ENCODE data around the gene FBXO42.
"Not testable (repeated sequence)": the region's sequence is repeated elsewhere in the genome, so short reads cannot be mapped to it uniquely, and the experiment has no call there.

FBXO42 gene

GRCh38 chr1:16226490-16227179, 125.6 kb downstream of the FBXO42 start:
- H3K27ac Mint-ChIP-seq, result no peak overlapping the region
- peaks cover 9 to 21% of the 10 kb centered on the region in 2 donors for H3K4me1 Mint-ChIP-seq
- H3K4me3 Mint-ChIP-seq, result peak overlapping the region; percentile 5 to 62
- ATAC-seq (replicated peaks) (no peak), DNase-seq (no peak)
- no peaks in the 10 kb centered on the region for H3K9me3 Mint-ChIP-seq
- peaks cover 35 to 52% of the 10 kb centered on the region in 2 donors for H3K27me3 Mint-ChIP-seq
- H3K36me3 Mint-ChIP-seq, result peaks cover 4 to 14% of the 10 kb centered on the region in 2 donors

DNA sequence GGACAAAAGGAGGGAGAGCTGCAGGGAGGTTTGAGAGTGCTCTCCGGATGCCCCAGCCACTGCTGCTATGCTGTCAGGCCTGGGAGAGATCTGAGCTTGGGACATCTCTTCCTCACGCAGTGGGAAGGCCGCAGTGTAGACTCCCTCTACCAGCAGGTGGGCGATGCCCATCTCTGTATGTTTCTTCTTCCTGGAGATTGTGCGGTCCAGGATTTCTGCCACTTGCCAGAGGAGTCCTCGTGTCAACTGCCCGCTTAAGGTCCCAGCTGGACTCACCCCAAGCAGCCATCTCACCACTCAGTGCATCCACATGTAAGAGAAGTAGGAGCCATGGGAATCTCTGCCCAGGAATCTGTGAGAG, 126.2 kb downstream of the FBXO42 start:
- no peak overlapping the region for H3K27ac Mint-ChIP-seq

GRCh38 chr1:16224472-16224871, 127.8 kb downstream of the FBXO42 start:
- Mint-ChIP-seq H3K4me3 (no peak overlapping the region), H3K36me3 (peaks cover 4 to 14% of the 10 kb centered on the region in 2 donors), H3K4me1 (peaks cover 9 to 21% of the 10 kb centered on the region in 2 donors), H3K27me3 (peaks cover 38 to 58% of the 10 kb centered on the region in 2 donors), H3K9me3 (no peaks in the 10 kb centered on the region), H3K27ac (no peak overlapping the region)
- DNase-seq, result no peak
- no peak for ATAC-seq (replicated peaks)

More for the DNA sequence above, 126.2 kb downstream of the FBXO42 start:
- ATAC-seq (replicated peaks), result no peak
- H3K4me3 Mint-ChIP-seq, result no peak overlapping the region
- H3K36me3 Mint-ChIP-seq, result peaks cover 4 to 14% of the 10 kb centered on the region in 2 donors
- H3K9me3 Mint-ChIP-seq, result no peaks in the 10 kb centered on the region
- no peak for DNase-seq
- H3K4me1 Mint-ChIP-seq, result peaks cover 9 to 21% of the 10 kb centered on the region in 2 donors
- peaks cover 38 to 58% of the 10 kb centered on the region in 2 donors for H3K27me3 Mint-ChIP-seq

- not testable (repeated sequence) for H3K9me3 Mint-ChIP-seq; H3K4me3 Mint-ChIP-seq; ATAC-seq (replicated peaks); H3K27ac Mint-ChIP-seq; DNase-seq
- H3K36me3 Mint-ChIP-seq, result peaks cover 4 to 14% of the 10 kb centered on the region in 2 donors
- H3K4me1 Mint-ChIP-seq, result peaks cover 7 to 19% of the 10 kb centered on the region in 2 donors
- peaks cover 27 to 40% of the 10 kb centered on the region in 2 donors for H3K27me3 Mint-ChIP-seq
These were observed 129.6 kb downstream of the FBXO42 start for GRCh38 chr1:16222716-16223115.

GRCh38 chr1:16221499-16221898, 130.8 kb downstream of the FBXO42 start:
- DNase-seq, result no peak
- no peak overlapping the region for H3K4me3 Mint-ChIP-seq
- ATAC-seq (replicated peaks), result no peak
- peaks cover 0 to 1% of the 10 kb centered on the region in 2 donors for H3K9me3 Mint-ChIP-seq
- peaks cover 0 to 9% of the 10 kb centered on the region in 2 donors for H3K36me3 Mint-ChIP-seq
- H3K27ac Mint-ChIP-seq, result no peak overlapping the region
- peaks cover 19 to 30% of the 10 kb centered on the region in 2 donors for H3K27me3 Mint-ChIP-seq
- H3K4me1 Mint-ChIP-seq, result peaks cover 7 to 25% of the 10 kb centered on the region in 2 donors

DNA sequence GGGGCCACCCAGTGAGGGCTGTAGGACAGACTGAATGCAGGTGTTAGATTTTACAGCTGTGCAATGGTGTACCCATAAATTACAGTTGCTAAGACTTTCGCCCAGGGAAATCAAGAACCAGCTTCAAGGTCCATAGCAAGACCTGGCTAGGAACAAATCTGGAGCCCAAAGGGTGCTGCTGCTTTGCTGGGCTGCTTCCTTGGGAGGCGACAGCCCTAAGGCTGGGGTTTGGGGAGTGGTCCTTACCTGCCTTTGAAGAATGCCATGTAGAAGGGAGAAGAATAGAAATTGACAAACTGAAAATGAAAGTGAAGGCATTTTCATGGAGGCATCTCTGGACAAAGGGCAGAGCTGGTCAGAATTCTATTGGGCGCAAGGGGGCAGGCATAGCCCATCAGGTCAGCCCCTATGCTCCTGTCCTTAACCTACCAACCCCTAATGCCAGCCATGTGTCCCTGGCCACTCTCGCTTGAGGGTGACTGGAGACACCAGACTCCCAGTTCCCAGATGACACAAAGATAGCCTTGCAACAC, 132.2 kb downstream of the FBXO42 start:
- no peak for DNase-seq
- Mint-ChIP-seq H3K4me1 (peaks cover 13 to 33% of the 10 kb centered on the region in 2 donors), H3K36me3 (peaks cover 0 to 6% of the 10 kb centered on the region in 2 donors)

DNA sequence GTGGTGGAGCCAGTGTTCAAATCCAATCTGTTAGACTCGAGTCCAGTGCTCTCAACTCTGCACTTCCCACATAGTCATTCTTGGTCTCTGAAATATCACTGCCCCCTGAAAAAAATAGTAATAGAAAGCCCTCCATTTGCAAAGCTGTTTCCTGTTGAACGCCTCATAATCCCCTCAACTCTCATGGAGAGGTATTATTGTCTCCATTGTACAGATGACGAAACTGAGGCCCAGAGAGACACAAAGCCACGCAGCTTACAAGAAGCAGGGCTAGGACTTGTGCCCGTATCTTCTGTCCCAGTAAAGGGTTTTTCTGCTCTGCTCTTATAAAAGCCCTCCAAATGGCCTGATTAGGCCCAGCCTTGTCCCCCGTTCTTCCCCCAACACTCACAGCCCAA, 133.6 kb downstream of the FBXO42 start:
- H3K4me3 Mint-ChIP-seq, result no peak overlapping the region
- DNase-seq, result no peak
- H3K4me1 Mint-ChIP-seq, result peaks cover 10 to 28% of the 10 kb centered on the region in 2 donors
- peaks cover 4 to 8% of the 10 kb centered on the region in 2 donors for H3K27me3 Mint-ChIP-seq
- peaks cover 0 to 1% of the 10 kb centered on the region in 2 donors for H3K9me3 Mint-ChIP-seq
- no peak overlapping the region for H3K27ac Mint-ChIP-seq
- no peak for ATAC-seq (replicated peaks)
- H3K36me3 Mint-ChIP-seq, result no peaks in the 10 kb centered on the region

More for the DNA sequence above, 132.2 kb downstream of the FBXO42 start:
- Mint-ChIP-seq H3K4me3 (no peak overlapping the region), H3K27ac (no peak overlapping the region), H3K9me3 (peaks cover 0 to 1% of the 10 kb centered on the region in 2 donors), H3K27me3 (peaks cover 11 to 16% of the 10 kb centered on the region in 2 donors)
- no peak for ATAC-seq (replicated peaks)

DNA sequence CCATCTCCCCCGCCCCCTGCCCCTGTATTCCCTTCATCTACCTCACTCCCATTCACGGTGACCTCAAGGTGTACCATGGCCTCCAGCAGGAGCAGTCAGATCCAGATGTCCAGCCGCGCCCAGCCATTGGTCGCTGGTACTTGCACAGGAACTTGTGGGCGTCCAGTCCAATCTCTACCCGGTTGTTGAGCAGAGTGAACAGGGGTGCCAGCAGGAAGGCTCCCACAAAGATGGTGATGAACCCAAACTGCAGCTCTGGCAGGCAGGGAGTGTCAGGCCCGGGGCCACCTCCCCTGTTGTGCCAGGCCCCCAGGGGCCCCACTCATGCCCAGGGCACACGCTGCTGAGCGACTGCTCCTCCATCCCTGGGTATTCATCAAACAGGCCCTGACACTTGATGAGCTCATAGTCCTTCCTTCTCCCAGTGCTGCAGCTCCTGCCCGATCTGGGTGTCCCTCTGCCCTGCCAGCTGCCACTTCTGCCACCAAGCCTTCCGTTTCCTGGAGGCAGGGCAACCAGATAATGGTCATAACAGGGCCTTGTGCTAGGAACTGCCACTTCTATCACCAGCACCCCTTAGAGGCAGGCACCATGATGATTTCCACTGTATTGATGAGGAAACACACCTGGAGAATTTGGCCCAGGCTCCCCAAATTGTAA, 134.1 kb downstream of the FBXO42 start:
- peak overlapping the region; percentile 54 to 85 for H3K4me3 Mint-ChIP-seq
- peaks cover 10 to 28% of the 10 kb centered on the region in 2 donors for H3K4me1 Mint-ChIP-seq

DNA sequence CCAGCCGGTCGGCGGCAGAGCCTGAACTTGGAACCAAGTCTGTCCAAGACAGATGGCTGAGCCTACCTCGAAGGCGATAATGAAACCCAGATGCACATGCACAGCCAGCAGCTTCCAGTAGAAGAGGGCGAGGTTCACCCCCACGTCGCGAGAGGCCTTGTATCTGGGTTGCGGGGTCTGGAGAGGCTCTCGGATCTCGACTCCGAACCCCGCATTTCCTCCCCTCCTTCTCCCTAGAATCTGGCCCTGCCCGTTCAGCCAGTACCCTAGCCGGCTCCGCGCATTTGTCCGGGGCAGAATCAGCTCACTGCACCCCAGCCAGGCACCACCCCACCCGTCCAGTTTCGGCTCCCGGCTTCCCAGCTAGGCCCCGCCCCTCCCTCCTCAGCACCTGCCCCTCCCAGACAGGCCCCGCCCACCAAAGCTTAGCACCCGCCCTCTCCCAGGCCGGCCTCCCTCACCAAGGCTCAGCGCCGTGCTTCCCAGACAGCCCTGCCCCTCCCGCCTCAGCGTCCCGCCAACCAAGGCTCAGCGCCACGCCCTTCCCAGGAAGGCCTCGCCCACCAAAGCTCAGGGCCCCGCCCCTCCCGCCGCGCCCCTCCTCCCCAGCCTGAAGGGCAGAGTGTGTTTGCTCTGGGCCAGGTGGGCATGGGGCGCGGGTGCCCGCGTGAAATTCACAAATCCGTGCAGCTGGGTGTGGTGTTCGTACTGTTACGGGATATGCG, 135.1 kb downstream of the FBXO42 start:
- ATAC-seq (replicated peaks) (peak; percentile 96 to 98), DNase-seq (peak; percentile 89)
- no peaks in the 10 kb centered on the region for H3K36me3 Mint-ChIP-seq
- peaks cover 9 to 15% of the 10 kb centered on the region in 2 donors for H3K27me3 Mint-ChIP-seq
- H3K9me3 Mint-ChIP-seq, result peaks cover 0 to 1% of the 10 kb centered on the region in 2 donors
- H3K4me1 Mint-ChIP-seq, result peaks cover 10 to 28% of the 10 kb centered on the region in 2 donors
- peak overlapping the region; percentile 63 for H3K27ac Mint-ChIP-seq
- peak overlapping the region; percentile 84 to 85 for H3K4me3 Mint-ChIP-seq

More for the DNA sequence above, 134.1 kb downstream of the FBXO42 start:
- peak overlapping the region; percentile 15 for H3K27ac Mint-ChIP-seq
- no peak for ATAC-seq (replicated peaks)
- H3K9me3 Mint-ChIP-seq, result peaks cover 0 to 1% of the 10 kb centered on the region in 2 donors
- H3K36me3 Mint-ChIP-seq, result no peaks in the 10 kb centered on the region
- no peak for DNase-seq
- H3K27me3 Mint-ChIP-seq, result peaks cover 5 to 10% of the 10 kb centered on the region in 2 donors

DNA sequence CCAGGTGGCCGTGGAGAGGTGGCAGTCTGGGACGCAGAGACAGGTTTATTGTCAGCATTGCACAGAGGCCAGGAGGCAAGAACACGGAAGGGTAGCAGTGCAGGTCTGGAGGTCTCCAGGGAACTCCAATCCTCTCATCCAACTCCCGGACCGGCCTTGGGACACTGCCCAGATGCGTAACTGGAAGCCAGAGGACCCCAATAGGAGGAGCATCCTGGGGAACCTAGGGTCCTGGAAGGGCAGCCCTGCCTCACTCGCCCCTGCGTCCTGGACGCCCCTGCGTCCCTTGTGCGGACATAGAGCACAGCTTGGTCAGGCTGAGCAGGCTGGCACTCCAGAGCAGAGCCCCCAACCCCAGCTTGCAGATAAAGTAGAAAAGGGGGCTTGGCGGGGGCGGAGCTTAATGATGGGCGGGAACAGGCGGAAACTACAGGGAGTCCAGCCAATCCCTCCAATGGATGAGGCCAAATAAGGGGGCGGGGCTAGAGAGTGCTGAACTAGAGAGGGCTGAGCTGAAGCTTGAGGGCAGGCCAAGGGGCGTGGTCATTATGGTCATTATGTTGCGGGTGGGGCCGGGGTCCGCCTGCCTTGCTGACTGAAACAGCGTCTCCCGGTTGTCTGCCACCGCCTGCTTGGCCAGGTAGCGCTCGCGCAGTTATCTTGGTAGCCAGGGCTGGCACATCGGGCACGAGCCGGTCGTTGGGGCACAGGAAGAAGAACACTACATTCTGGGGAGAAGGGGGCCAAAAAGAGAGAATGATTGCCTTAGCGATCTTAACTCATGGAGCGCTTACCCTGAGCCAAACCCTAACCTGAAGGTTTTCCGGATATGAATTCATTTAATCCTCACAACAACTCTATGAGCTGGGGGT, 136.2 kb downstream of the FBXO42 start:
- peak overlapping the region; percentile 49 for H3K27ac Mint-ChIP-seq
- H3K4me1 Mint-ChIP-seq, result peaks cover 10 to 28% of the 10 kb centered on the region in 2 donors
- peak overlapping the region; percentile 85 for H3K4me3 Mint-ChIP-seq
- H3K36me3 Mint-ChIP-seq, result no peaks in the 10 kb centered on the region
- peaks cover 4 to 7% of the 10 kb centered on the region in 2 donors for H3K27me3 Mint-ChIP-seq
- peaks cover 0 to 1% of the 10 kb centered on the region in 2 donors for H3K9me3 Mint-ChIP-seq
- DNase-seq (peak; percentile 56), ATAC-seq (replicated peaks) (peak; percentile 46 to 59)

- peaks cover 10 to 28% of the 10 kb centered on the region in 2 donors for H3K4me1 Mint-ChIP-seq
- H3K4me3 Mint-ChIP-seq; H3K27ac Mint-ChIP-seq; H3K9me3 Mint-ChIP-seq; DNase-seq; ATAC-seq (replicated peaks); H3K27me3 Mint-ChIP-seq; H3K36me3 Mint-ChIP-seq: not testable (repeated sequence)
These were observed 137.0 kb downstream of the FBXO42 start for GRCh38 chr1:16215240-16215639.

DNA sequence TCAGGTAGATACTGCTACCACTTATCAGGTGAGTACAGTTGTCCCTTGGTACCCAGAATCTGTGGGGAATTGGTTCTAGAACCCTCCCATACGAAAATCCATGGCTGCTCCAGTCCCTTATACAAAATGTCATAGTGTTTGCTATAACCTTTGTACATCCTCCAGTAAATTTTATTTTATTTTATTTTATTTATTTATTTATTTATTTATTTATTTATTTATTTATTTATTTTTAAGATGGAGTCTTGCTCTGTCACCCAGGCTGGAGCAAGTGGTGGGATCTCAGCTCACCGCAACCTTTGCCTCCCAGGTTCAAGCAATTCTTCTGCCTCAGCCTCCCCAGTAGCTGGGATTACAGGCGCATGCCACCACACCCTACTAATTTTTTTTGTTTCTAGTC, 138.7 kb downstream of the FBXO42 start:
- H3K9me3 Mint-ChIP-seq; ATAC-seq (replicated peaks); H3K27me3 Mint-ChIP-seq; DNase-seq; H3K36me3 Mint-ChIP-seq; H3K27ac Mint-ChIP-seq; H3K4me3 Mint-ChIP-seq: not testable (repeated sequence)
- peaks cover 10 to 28% of the 10 kb centered on the region in 2 donors for H3K4me1 Mint-ChIP-seq

- H3K36me3 Mint-ChIP-seq, result no peaks in the 10 kb centered on the region
- ATAC-seq (replicated peaks), result no peak
- H3K4me1 Mint-ChIP-seq, result peaks cover 8 to 23% of the 10 kb centered on the region in 2 donors
These were observed 139.3 kb downstream of the FBXO42 start for GRCh38 chr1:16213013-16213412.

More at GRCh38 chr1:16213013-16213412, 139.3 kb downstream of the FBXO42 start:
- no peak overlapping the region for H3K4me3 Mint-ChIP-seq
- H3K9me3 Mint-ChIP-seq, result no peaks in the 10 kb centered on the region
- peaks cover 4 to 6% of the 10 kb centered on the region in 2 donors for H3K27me3 Mint-ChIP-seq
- DNase-seq, result no peak
- no peak overlapping the region for H3K27ac Mint-ChIP-seq
